T follicular helper cell (primary cell): ENCODE data around the gene ADGRV1.

Experiments used
- DNase-seq: peaks from one replicate; pipeline ENCODE4 v3.0.0-alpha.2; 2020; ENCODE audit warnings: low read depth

Gene ADGRV1

GRCh38 chr5:91200692-91201091 lies 642.1 kb downstream of the ADGRV1 start:
- no peak for DNase-seq

GRCh38 chr5:91206103-91206502 lies 647.5 kb downstream of the ADGRV1 start:
- no peak for DNase-seq

DNA sequence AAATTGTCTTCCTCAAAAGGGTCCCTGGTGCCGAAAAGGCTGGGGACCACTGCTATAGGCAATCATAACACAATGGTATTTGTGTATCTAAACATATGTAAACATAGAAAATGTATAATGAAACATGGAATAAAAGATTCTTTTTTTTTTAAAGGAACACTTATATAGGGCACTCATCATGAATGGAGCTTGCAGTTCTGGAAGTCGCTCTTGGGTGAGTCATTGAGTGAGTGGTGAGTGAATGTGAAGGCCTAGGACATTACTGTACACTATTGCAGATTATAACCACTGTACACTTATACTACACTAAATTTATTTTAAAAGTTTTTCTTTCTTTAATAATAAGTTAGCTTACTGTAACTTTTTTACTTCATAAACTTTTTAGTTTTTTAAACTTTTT lies 648.1 kb downstream of the ADGRV1 start:
- no peak for DNase-seq

- DNase-seq = no peak
These were observed 648.7 kb downstream of the ADGRV1 start for GRCh38 chr5:91207248-91207647.

DNA sequence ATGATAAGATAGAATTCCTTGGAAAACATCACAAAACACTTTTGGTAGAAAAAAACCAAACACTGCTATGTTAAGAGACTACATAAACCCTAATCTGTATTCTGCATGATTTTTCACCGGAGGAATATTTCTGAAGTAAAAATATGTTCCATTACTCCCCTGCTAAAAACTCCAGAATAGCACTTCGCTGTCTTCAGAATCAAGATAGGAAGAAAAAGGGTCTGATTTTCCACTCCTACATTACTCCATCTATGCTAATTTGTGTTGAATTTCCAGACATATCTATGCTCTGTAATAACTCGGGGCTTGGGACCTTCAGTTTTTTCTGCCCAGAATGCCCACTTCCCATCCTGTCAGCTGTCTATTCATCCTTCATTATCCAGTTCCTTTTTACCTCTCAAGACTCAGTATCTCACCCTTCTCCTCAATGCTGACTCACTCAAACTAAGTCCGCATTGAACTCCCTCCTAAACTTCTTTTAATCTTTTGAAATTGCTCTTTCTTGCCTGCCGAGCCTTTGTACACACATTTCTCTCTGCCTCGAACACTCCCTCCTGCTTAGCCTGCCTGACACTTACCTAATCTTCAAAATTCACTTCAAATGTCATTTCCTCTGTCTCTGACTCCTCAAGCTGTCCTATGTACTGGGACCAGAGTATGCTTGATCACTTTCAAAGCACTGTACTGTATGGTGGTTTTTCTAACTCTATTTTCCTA lies 653.6 kb downstream of the ADGRV1 start:
- DNase-seq = no peak

GRCh38 chr5:91212714-91213092 lies 654.1 kb downstream of the ADGRV1 start:
- no peak for DNase-seq
